HepG2 (cell line): ENCODE measurements around the gene KIF25. TPM values are rescaled to one million over a fixed set of nuclear protein-coding genes. Genes with fewer than 3 reads are reported as not detected.

Source experiments
- BCL6 ChIP-seq: IDR thresholded peaks from 2 replicates; pipeline ENCODE4 v1.6.1; 2016; ENCODE audit warnings: missing genetic modification reagents, missing compliant biosample characterization
- DNMT3B ChIP-seq: conservative IDR thresholded peaks from 2 replicates; pipeline ENCODE4 v1.6.1; 2016; ENCODE audit warnings: missing biosample characterization, control low read depth
- ERF ChIP-seq: IDR thresholded peaks from 2 replicates; pipeline ENCODE4 v1.6.1; 2018; ENCODE audit warnings: missing biosample characterization, missing genetic modification reagents
- FOXA3 ChIP-seq: IDR thresholded peaks from 2 replicates; pipeline ENCODE4 v1.6.1; 2016; ENCODE audit warnings: missing genetic modification reagents, missing compliant biosample characterization
- HNRNPL ChIP-seq: fragments of 200-400 bp; formaldehyde crosslinking; IDR thresholded peaks from 2 replicates; pipeline ENCODE4 v1.6.1; 2017; ENCODE audit warnings: mild to moderate bottlenecking, low read depth, low read length
- KLF16 ChIP-seq, 2 experiments: sonication (generic) in 1 of 2; formaldehyde crosslinking in 1 of 2; IDR thresholded peaks; 2 replicates each; pipeline versions ENCODE4 v1.6.1 to v1.8.0; 2016 to 2023; ENCODE audit warnings: missing genetic modification reagents in 2 of 2, missing compliant biosample characterization in 1 of 2
- KMT2A ChIP-seq: sonication (generic); formaldehyde crosslinking; IDR thresholded peaks from 2 replicates; pipeline ENCODE4 v1.4.0; 2020; ENCODE audit warnings: missing genetic modification reagents
- MED13 ChIP-seq: sonication (generic); formaldehyde crosslinking; IDR thresholded peaks from 2 replicates; pipeline ENCODE4 v1.5.0; 2020; ENCODE audit warnings: missing genetic modification reagents
- MIXL1 ChIP-seq: IDR thresholded peaks from 2 replicates; pipeline ENCODE4 v1.6.1; 2016
- NR2F6 ChIP-seq, 2 experiments: IDR thresholded peaks; 2 replicates each; pipeline ENCODE4 v1.6.1; 2016; ENCODE audit warnings: antibody characterized with exemption in 1 of 2, mild to moderate bottlenecking in 1 of 2
- PCBP2 ChIP-seq: fragments of 200-400 bp; formaldehyde crosslinking; optimal IDR thresholded peaks from 2 replicates; pipeline ENCODE3; 2018; ENCODE audit warnings: low read length, low read depth; ENCODE audit not compliant: poor library complexity, severe bottlenecking
- PHF21A ChIP-seq: sonication (generic); formaldehyde crosslinking; IDR thresholded peaks from 2 replicates; pipeline ENCODE4 v1.5.0; 2020; ENCODE audit warnings: mild to moderate bottlenecking, missing genetic modification reagents
- SOX5 ChIP-seq: IDR thresholded peaks from 2 replicates; pipeline ENCODE4 v1.6.1; 2016; ENCODE audit warnings: borderline replicate concordance
- TEF ChIP-seq: sonication (generic); formaldehyde crosslinking; IDR thresholded peaks from 2 replicates; pipeline ENCODE4 v1.5.0; 2020; ENCODE audit warnings: missing genetic modification reagents
- ZFP90 ChIP-seq: sonication (generic); formaldehyde crosslinking; IDR thresholded peaks from 2 replicates; pipeline ENCODE4 v1.8.0; 2022; ENCODE audit warnings: missing genetic modification reagents, mild to moderate bottlenecking, inconsistent platforms, borderline replicate concordance
- ZNF20 ChIP-seq: sonication (generic); formaldehyde crosslinking; IDR thresholded peaks from 2 replicates; pipeline ENCODE4 v1.4.0; 2020; ENCODE audit warnings: mild to moderate bottlenecking, moderate library complexity, missing genetic modification reagents
- ZNF335 ChIP-seq: sonication (generic); formaldehyde crosslinking; IDR thresholded peaks from 2 replicates; pipeline ENCODE4 v1.4.0; 2020; ENCODE audit warnings: missing genetic modification reagents
- ZNF564 ChIP-seq: sonication (generic); formaldehyde crosslinking; IDR thresholded peaks from 2 replicates; pipeline ENCODE4 v1.8.1; 2023; ENCODE audit warnings: mild to moderate bottlenecking, missing genetic modification reagents
- ZNF674 ChIP-seq: sonication (generic); formaldehyde crosslinking; IDR thresholded peaks from 2 replicates; pipeline ENCODE4 v1.5.0; 2020; ENCODE audit warnings: low read depth, mild to moderate bottlenecking, missing genetic modification reagents
- ZNF713 ChIP-seq: sonication (generic); formaldehyde crosslinking; IDR thresholded peaks from 2 replicates; pipeline ENCODE4 v1.4.0; 2020; ENCODE audit warnings: mild to moderate bottlenecking, missing genetic modification reagents
- ZNF883 ChIP-seq: sonication (generic); formaldehyde crosslinking; IDR thresholded peaks from 2 replicates; pipeline ENCODE4 v1.5.1; 2020; ENCODE audit warnings: mild to moderate bottlenecking, missing genetic modification reagents; ENCODE audit errors: not compliant biosample characterization
- ZSCAN12 ChIP-seq: sonication (generic); formaldehyde crosslinking; IDR thresholded peaks from 2 replicates; pipeline ENCODE4 v1.9.0; 2021; ENCODE audit warnings: mild to moderate bottlenecking, missing genetic modification reagents
- polyA plus RNA-seq, 8 experiments: library from polyadenylated mRNA; depleted of rRNA in 3 of 8; stranded (reverse) in 7 of 8; unstranded in 1 of 8; fragments of >200 nt; fragmentation: Illumina TruSeq in 4 of 8; extraction: Trizol in 4 of 8; gene quantifications; 2 replicates each; pipeline versions ENCODE4 v1.2.1 to v1.2.3, GENCODE V29; 2011 to 2016; ENCODE audit warnings: low read depth in 4 of 8, missing spikeins in 1 of 8, mixed read lengths in 1 of 8; ENCODE audit not compliant: insufficient read depth in 1 of 8
- total RNA-seq, 5 experiments: library from RNA; depleted of rRNA; stranded (reverse); fragments of >200 nt; fragmentation: Illumina TruSeq; extraction: Trizol; gene quantifications; 2 replicates each; pipeline ENCODE4 v1.2.3, GENCODE V29; 2016; ENCODE audit warnings: low read depth in 1 of 5
- TF ChIP-seq, protein P1 (sequence below): IDR thresholded peaks from 2 replicates; pipeline ENCODE4 v1.6.1; 2016; ENCODE audit warnings: missing genetic modification reagents, missing compliant biosample characterization
- TF ChIP-seq, protein P2 (sequence below): IDR thresholded peaks from 2 replicates; pipeline ENCODE4 v1.6.1; 2018; ENCODE audit warnings: missing genetic modification reagents
- TF ChIP-seq, protein P3 (sequence below): sonication (generic); formaldehyde crosslinking; IDR thresholded peaks from 2 replicates; pipeline ENCODE4 v1.4.0; 2020; ENCODE audit warnings: missing genetic modification reagents
- TF ChIP-seq, protein P4 (sequence below): sonication (generic); formaldehyde crosslinking; IDR thresholded peaks from 2 replicates; pipeline ENCODE4 v1.9.0; 2021; ENCODE audit warnings: missing genetic modification reagents, mild to moderate bottlenecking, borderline replicate concordance

KIF25 gene
- total and polyA plus RNA-seq, 2 of the 13 experiments (the other 11 are each of a cell fraction or from before 2014, with no cell fraction given), result not detected

DNA sequence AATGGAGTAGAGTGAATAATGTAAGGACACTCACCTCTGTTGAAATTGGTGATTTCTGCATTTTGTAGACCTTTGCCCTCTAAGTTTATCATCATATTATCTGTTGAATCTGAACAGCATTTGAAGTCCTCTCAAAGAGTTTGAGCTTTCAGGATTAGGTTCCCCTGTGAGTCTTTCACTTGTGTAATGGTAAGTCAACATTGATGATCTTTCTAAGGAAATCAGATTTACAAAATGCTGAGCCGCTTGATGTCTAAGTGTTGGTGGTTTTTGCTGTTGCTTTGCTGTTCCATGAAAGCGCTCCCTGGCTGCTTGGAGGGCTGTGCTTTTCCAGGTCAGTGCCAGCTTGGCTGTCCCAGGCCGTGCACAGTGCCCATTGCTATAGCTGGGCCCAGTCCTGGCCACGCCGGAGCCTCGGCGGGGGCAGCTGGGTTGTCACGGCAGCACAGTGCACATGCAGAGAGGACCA is 33.8 kb upstream of the KIF25 start (continued):
- TF ChIP-seq, protein P1, sequence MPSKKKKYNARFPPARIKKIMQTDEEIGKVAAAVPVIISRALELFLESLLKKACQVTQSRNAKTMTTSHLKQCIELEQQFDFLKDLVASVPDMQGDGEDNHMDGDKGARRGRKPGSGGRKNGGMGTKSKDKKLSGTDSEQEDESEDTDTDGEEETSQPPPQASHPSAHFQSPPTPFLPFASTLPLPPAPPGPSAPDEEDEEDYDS (CRISPR knock-in tag), result peak; percentile 17; the same call in 1 of the 2 replicates
- TF ChIP-seq KMT2A (CRISPR knock-in tag) (peak; percentile 18; the same call in 1 of the 2 replicates), ZNF564 (CRISPR knock-in tag) (no peak), MED13 (CRISPR knock-in tag) (peak; percentile 82; the same call in 1 of the 2 replicates), ZNF674 (CRISPR knock-in tag) (no peak), ZFP90 (peak; percentile 63; the same call in 1 of the 2 replicates), NR2F6 (IDR thresholded peaks at IDR 0.05) (peak; percentile 92), NR2F6 (CRISPR knock-in tag; IDR thresholded peaks at IDR 0.05) (peak; percentile 86), HNRNPL (peak; percentile 78), PHF21A (CRISPR knock-in tag) (peak; percentile 61; the same call in 1 of the 2 replicates), SOX5 (peak; percentile 76; the same call in 1 of the 2 replicates), TEF (no peak), PCBP2 (no peak), ZNF713 (no peak), ZNF20 (CRISPR knock-in tag) (no peak), DNMT3B (CRISPR knock-in tag) (no peak), ZNF883 (CRISPR knock-in tag) (no peak), ZSCAN12 (CRISPR knock-in tag) (no peak; the same call in 1 of the 2 replicates), ERF (CRISPR knock-in tag) (peak; percentile 75; the same call in 1 of the 2 replicates), ZNF335 (0 out of 2 replicates have a peak, but pooled peaks have one; percentile 17), MIXL1 (peak; percentile 74; the same call in 1 of the 2 replicates), KLF16 (CRISPR knock-in tag; IDR thresholded peaks at IDR 0.05) (no peak), BCL6 (CRISPR knock-in tag) (peak; percentile 100), FOXA3 (CRISPR knock-in tag) (peak; percentile 94)
- TF ChIP-seq, protein P2, sequence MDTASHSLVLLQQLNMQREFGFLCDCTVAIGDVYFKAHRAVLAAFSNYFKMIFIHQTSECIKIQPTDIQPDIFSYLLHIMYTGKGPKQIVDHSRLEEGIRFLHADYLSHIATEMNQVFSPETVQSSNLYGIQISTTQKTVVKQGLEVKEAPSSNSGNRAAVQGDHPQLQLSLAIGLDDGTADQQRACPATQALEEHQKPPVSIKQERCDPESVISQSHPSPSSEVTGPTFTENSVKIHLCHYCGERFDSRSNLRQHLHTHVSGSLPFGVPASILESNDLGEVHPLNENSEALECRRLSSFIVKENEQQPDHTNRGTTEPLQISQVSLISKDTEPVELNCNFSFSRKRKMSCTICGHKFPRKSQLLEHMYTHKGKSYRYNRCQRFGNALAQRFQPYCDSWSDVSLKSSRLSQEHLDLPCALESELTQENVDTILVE (CRISPR knock-in tag), result peak; percentile 64; the same call in 1 of the 2 replicates
- TF ChIP-seq, protein P3, sequence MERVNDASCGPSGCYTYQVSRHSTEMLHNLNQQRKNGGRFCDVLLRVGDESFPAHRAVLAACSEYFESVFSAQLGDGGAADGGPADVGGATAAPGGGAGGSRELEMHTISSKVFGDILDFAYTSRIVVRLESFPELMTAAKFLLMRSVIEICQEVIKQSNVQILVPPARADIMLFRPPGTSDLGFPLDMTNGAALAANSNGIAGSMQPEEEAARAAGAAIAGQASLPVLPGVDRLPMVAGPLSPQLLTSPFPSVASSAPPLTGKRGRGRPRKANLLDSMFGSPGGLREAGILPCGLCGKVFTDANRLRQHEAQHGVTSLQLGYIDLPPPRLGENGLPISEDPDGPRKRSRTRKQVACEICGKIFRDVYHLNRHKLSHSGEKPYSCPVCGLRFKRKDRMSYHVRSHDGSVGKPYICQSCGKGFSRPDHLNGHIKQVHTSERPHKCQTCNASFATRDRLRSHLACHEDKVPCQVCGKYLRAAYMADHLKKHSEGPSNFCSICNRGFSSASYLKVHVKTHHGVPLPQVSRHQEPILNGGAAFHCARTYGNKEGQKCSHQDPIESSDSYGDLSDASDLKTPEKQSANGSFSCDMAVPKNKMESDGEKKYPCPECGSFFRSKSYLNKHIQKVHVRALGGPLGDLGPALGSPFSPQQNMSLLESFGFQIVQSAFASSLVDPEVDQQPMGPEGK (CRISPR knock-in tag), result peak; percentile 52; the same call in 1 of the 2 replicates
- TF ChIP-seq, protein P4, sequence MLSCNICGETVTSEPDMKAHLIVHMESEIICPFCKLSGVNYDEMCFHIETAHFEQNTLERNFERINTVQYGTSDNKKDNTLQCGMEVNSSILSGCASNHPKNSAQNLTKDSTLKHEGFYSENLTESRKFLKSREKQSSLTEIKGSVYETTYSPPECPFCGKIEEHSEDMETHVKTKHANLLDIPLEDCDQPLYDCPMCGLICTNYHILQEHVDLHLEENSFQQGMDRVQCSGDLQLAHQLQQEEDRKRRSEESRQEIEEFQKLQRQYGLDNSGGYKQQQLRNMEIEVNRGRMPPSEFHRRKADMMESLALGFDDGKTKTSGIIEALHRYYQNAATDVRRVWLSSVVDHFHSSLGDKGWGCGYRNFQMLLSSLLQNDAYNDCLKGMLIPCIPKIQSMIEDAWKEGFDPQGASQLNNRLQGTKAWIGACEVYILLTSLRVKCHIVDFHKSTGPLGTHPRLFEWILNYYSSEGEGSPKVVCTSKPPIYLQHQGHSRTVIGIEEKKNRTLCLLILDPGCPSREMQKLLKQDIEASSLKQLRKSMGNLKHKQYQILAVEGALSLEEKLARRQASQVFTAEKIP (CRISPR knock-in tag), result no peak
